Activated T-cell treated with anti-CD3 and anti-CD28 coated beads, Interleukin-2, amount 50 U/mL, for 1 hour (primary cell): ENCODE results near the gene WNT2B.

Experiments used
- DNase-seq: peaks from one replicate; pipeline ENCODE4 v3.0.0-alpha.2; 2020

Gene WNT2B

GRCh38 chr1:112529301-112529700 is 20.5 kb downstream of the WNT2B start:
- DNase-seq: no peak

DNA sequence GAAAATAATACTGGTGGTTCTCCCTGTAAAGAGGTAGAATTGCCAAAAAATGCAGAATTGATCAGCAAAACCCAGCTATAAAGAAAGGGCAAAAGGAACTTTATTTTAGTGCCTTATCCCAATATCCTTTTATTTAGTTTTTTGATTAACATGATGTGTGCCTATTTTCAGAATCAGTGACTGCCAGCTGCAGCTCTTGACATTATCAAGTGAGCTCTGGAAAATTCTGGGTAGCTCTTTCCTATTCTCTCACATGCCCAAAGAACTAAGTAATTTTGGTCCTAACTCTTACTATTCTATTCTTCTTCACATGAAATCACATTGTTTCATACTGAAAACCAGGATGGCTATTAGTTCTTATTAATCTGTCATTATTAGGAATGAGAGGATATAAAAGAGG is 22.1 kb downstream of the WNT2B start:
- no peak for DNase-seq

- no peak for DNase-seq
Observed at GRCh38 chr1:112532064-112532463, 23.3 kb downstream of the WNT2B start.

DNA sequence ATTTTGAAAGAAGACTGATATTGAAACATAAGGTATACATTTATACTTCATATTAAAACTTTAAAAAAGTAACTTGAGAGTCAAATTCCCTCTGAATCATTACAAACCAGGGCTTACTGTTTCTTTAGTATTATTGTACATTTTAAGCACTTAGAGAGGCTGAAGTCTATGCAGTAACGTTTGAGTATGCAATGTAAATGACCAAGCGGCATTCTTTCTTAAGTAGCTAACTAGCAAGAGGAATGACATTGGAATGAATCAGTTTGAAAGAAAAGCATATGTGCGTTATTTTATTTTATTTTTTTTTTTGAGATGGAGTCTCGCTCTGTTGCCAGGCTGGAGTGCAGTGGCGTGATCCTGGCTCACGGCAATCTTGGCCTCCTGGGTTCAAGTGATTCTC is 24.3 kb downstream of the WNT2B start:
- no peak for DNase-seq

- DNase-seq: no peak
Observed at GRCh38 chr1:112536561-112536960, 27.8 kb downstream of the WNT2B start.

DNA sequence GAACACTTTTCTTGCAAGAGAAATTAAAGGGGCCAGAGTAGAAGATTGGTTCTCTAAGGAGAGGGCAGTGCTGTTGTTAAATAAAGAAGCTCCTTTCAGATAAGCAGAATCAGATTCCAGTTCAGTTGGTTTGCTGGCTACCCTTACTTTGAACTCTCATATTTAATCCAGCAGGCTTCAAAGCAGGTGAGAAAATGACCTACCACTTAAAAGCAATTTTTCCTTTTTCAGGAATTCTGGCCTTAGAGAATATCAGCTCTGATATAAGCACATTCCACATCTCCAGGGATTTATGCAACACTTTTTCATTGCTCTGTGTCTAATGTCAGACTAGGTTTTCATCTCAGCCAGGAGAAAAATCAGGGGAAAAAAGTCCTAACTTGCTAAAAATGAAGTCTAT is 28.7 kb downstream of the WNT2B start:
- no peak for DNase-seq

GRCh38 chr1:112538883-112539282 is 30.1 kb downstream of the WNT2B start:
- DNase-seq: no peak

- no peak for DNase-seq
Observed at GRCh38 chr1:112540226-112540794, 31.5 kb downstream of the WNT2B start.

DNA sequence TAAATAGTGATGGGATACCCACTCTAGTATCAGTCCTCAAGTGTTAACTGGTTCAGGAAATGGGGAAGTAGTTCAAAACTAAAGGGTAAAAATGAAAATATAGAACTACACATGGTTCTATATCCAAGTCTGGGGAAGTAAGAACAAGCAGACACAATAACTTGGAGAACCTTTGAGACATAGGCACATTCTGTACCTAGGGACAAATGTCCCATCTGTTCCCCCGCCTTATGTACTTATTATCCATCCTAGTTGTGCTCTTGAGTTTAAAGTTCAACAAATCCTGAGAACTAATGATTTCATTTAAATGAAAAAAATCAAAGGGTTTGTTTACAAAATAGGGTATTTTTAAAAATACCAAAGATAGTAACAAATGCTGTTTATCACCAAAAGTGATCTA is 32.5 kb downstream of the WNT2B start:
- DNase-seq: no peak

DNA sequence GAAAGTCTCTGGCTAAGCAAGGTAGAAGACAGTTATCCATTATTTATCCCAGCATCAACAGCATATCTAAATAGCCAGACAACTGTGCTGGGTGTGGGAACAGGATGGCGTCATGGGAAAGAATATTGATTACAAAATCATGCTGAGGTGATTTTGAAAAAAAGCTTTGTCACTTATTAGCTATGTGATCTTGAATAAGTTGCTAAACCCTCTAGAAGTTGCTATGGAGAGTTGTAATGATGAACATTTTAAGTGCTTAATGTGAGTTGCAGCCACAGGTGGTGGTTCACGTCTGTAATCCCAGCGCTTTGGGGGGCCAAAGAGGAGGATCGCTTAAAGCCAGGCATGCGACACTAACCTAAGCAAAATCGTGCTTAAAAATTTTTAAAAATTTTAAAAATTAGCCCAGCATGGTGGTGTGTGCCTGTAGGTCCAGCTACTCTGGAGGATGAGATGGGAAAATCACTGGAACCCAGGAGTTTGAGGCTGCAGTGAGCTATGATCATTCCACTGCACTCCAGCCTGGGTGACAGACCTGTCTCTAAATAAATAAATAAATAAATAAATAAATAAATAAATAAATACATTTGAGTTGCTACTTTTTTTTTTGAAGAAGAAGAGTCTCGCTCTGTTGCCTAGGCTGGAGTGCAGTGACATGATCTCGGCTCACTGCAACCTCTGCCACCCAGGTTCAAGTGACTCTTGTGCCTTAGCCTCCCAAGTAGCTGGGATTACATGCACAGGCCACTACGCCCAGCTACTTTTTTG is 33.6 kb downstream of the WNT2B start:
- DNase-seq: no peak

GRCh38 chr1:112544011-112544688 is 35.4 kb downstream of the WNT2B start:
- DNase-seq: no peak

GRCh38 chr1:112544751-112545150 is 36.0 kb downstream of the WNT2B start:
- DNase-seq: no peak

DNA sequence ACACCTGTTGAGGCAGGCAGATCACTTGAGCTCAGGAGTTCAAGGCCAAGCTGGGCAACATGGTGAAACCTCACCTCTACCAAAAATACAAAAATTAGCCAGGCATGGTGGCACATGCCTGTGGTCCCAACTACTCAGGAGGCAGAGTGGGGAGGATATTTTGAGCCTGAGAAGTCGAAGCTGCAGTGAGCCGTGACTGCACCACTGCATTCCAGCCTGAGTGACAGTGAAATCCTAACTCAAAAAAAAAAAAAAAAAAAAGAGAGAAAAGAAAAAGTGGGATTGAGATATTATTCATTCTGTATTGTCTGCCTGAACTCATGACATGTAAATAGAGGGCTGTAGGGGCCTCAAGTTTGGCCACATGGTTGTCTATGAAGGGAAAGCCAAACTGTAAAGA is 37.3 kb downstream of the WNT2B start:
- DNase-seq: no peak

- no peak for DNase-seq
Observed at GRCh38 chr1:112548547-112548946, 39.8 kb downstream of the WNT2B start.

DNA sequence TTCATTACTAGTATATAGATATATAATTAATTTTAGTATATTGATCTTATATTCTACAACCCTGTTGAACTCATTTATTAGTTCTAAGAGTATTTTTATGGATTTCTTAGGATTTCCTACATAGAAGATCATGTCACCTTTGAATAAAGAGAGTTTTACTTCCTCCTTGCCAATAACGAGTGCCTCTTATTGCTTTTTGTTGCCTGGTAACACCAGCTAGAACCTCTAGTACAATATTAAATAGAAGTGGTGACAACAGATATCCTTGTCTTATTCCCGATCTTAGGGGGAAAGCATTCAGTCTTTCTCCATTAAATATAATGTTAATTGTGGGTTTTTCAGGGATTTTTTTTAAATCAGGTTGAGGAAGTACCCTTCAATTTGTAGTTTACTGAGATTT is 40.8 kb downstream of the WNT2B start:
- DNase-seq: no peak

GRCh38 chr1:112554411-112554810 is 45.6 kb downstream of the WNT2B start:
- DNase-seq: no peak

DNA sequence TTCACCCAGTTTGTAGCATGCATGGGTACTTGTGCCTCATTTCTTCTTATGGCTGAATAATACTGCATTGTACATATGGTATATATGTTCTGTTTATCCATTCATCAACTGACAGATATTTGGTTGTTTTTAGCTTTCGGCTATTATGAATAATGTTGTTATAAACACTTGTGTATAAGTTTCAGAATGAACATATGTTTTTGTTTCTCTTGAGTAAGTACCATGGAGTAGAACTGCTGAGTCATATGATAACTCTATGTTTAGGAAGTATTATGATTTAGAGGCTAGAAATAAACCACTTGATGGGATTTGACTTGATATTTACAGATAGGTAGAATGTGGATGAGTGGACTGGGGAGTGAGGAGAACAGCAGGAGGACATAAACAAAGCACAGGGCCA is 48.6 kb downstream of the WNT2B start:
- no peak for DNase-seq

GRCh38 chr1:112558634-112559033 is 49.9 kb downstream of the WNT2B start:
- DNase-seq: no peak

DNA sequence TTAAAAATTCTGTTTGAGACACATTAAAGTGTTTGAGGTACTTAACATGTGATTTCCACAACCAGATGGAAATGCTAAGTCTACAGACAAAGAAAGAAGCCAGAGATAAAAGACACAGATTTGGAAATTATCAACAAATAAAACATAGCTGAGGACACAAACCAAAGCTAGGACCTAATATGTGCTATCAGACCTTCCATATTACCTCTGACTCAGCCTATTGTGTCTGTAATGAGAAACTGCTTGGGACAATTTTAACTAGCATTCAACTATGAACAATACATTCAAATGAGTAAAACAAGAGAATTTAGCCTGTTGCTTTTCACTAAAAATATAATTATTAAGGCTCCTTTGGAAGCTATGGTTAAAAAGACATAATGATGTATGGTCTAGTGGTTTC is 54.6 kb downstream of the WNT2B start:
- no peak for DNase-seq

GRCh38 chr1:112564081-112564480 is 55.3 kb downstream of the WNT2B start:
- DNase-seq: no peak

DNA sequence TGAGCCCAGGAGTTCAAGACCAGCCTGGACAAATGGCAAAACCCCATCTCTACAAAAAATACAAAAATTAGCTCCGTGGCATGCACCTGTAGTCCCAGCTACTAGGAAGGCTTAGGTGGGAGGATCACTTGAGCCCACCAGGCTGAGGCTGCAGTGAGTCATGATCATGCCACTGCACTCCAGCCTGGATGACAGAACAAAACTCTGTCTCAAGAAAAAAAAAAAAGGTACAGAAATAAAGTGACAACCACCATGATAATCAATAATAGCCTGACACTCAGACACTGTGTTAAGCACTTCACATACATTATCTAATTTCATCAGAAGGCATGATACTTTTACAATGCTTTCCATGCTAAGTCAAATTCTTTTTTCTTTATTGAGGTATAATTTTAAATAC is 57.0 kb downstream of the WNT2B start:
- no peak for DNase-seq

GRCh38 chr1:112575154-112575804 is 66.5 kb downstream of the WNT2B start:
- no peak for DNase-seq

DNA sequence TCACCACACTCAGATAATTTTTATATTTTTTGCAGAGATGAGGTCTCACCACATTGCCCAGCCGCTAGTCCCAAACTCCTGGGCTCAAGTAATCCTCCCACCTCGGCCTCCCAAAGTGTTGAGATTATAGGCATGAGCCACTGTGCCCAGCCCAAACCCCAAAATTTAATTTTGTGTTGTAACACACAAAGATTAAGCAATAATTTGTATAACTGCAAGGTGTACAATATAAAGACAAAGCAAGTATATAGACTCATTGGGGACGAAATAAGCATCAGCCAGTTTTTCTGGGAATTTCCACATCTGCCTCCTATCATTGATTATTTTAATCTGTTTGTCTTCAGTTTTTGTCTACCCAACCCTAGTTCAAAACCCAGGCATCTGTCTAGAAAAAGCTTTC is 67.5 kb downstream of the WNT2B start:
- no peak for DNase-seq
